IMR-90 (cell line): ENCODE results near the gene ZDHHC7. TPM values are rescaled to one million over a fixed set of nuclear protein-coding genes. Genes with fewer than 3 reads are reported as not detected.

Experiments
- ATAC-seq: fragments of 200-7000 bp; cut with Tn5 transposase; 2 replicates; pipeline ENCODE4 v1.9.1; 2020; ENCODE audit warnings: low read depth, mild to moderate bottlenecking, moderate library complexity
- BruUV-seq: library from RNA; stranded (reverse); fragments of 400-500 nt; replicated peaks from 2 replicates; lab custom pipeline; 2021; lab: Mats Ljungman, UMichigan
- CTCF ChIA-PET: fragments of 300-600 bp; formaldehyde crosslinking; extraction: SDS; loops from one replicate; lab custom pipeline; 2021; ENCODE audit warnings: antibody characterized with exemption; lab: Yijun Ruan, JAX
- POLR2A ChIA-PET: fragments of 300-600 bp; sonication (Branson Sonifier 250); formaldehyde crosslinking; loops from one replicate; lab custom pipeline; 2022; ENCODE audit warnings: antibody characterized with exemption; ENCODE audit not compliant: unreplicated experiment; lab: Charles Lee
- DNase-seq: peaks from one replicate; pipeline ENCODE4 v3.0.0; 2013
- H2AFZ ChIP-seq: replicated peaks from 2 replicates; pipeline ENCODE3; 2013; ENCODE audit warnings: low read length, mild to moderate bottlenecking; ENCODE audit not compliant: poor library complexity
- H2AK5ac ChIP-seq: 2 replicates; pipeline ENCODE4 v1.6.1; 2013; ENCODE audit warnings: low read depth, low read length, inconsistent platforms
- H2AK9ac ChIP-seq: replicated peaks from 2 replicates; pipeline ENCODE3; 2013; ENCODE audit warnings: mild to moderate bottlenecking, low read depth, low read length, moderate library complexity; ENCODE audit not compliant: poor library complexity
- H2BK120ac ChIP-seq: 2 replicates; pipeline ENCODE4 v1.6.1; 2013; ENCODE audit warnings: low read depth, low read length, inconsistent platforms
- H2BK15ac ChIP-seq: 3 replicates; pipeline ENCODE4 v1.6.1; 2013; ENCODE audit warnings: low read depth, low read length, inconsistent platforms
- H2BK20ac ChIP-seq: 2 replicates; pipeline ENCODE4 v1.6.1; 2013; ENCODE audit warnings: low read depth, mild to moderate bottlenecking, inconsistent platforms, low read length, moderate library complexity
- H2BK5ac ChIP-seq: 2 replicates; pipeline ENCODE4 v1.6.1; 2013; ENCODE audit warnings: mild to moderate bottlenecking, low read depth, low read length, inconsistent platforms; ENCODE audit not compliant: poor library complexity, severe bottlenecking
- H3K14ac ChIP-seq: replicated peaks from 2 replicates; pipeline ENCODE4 v1.6.1; 2013; ENCODE audit warnings: low read depth, low read length, inconsistent platforms
- H3K18ac ChIP-seq: 2 replicates; pipeline ENCODE4 v1.6.1; 2013; ENCODE audit warnings: low read depth, low read length, control low read depth
- H3K23ac ChIP-seq: 2 replicates; pipeline ENCODE4 v1.6.1; 2013; ENCODE audit warnings: low read depth, low read length, inconsistent platforms
- H3K27ac ChIP-seq: 2 replicates; pipeline ENCODE4 v1.5.1; 2013; ENCODE audit warnings: mild to moderate bottlenecking, control low read depth, low read length; ENCODE audit not compliant: insufficient read depth
- H3K27me3 ChIP-seq: 2 replicates; pipeline ENCODE4 v1.6.1; 2013; ENCODE audit warnings: low read length; ENCODE audit not compliant: control insufficient read depth, insufficient read depth
- H3K36me3 ChIP-seq: 2 replicates; pipeline ENCODE4 v1.6.1; 2013; ENCODE audit warnings: low read length, mixed read lengths; ENCODE audit not compliant: control insufficient read depth, insufficient read depth
- H3K4ac ChIP-seq: 2 replicates; pipeline ENCODE4 v1.6.1; 2013; ENCODE audit warnings: low read depth, low read length, inconsistent platforms
- H3K4me1 ChIP-seq: 2 replicates; pipeline ENCODE4 v1.6.1; 2013; ENCODE audit warnings: low read length, mixed read lengths; ENCODE audit not compliant: control insufficient read depth, insufficient read depth
- H3K4me2 ChIP-seq: 2 replicates; pipeline ENCODE4 v1.6.1; 2013; ENCODE audit warnings: low read depth, mild to moderate bottlenecking, control low read depth, low read length, moderate library complexity
- H3K4me3 ChIP-seq: 2 replicates; pipeline ENCODE4 v1.5.1; 2013; ENCODE audit warnings: low read depth, mild to moderate bottlenecking, control low read depth, low read length, moderate library complexity; ENCODE audit not compliant: insufficient read depth
- H3K56ac ChIP-seq: 2 replicates; pipeline ENCODE4 v1.6.1; 2013; ENCODE audit warnings: low read length, inconsistent platforms; ENCODE audit not compliant: insufficient read depth; ENCODE audit errors: extremely low read depth
- H3K79me1 ChIP-seq, 2 experiments: 2 replicates each; pipeline ENCODE4 v1.6.1; 2013; ENCODE audit warnings: low read length in 2 of 2, inconsistent platforms in 1 of 2, low read depth in 1 of 2
- H3K9ac ChIP-seq: 2 replicates; pipeline ENCODE4 v1.6.1; 2013; ENCODE audit warnings: low read depth, low read length, control low read depth
- H3K9me1 ChIP-seq: 2 replicates; pipeline ENCODE4 v1.6.1; 2013; ENCODE audit warnings: low read length, inconsistent platforms; ENCODE audit not compliant: insufficient read depth
- H3K9me3 ChIP-seq: 2 replicates; pipeline ENCODE4 v1.6.1; 2013; ENCODE audit warnings: low read length; ENCODE audit not compliant: control insufficient read depth, insufficient read depth
- H4K20me1 ChIP-seq: 2 replicates; pipeline ENCODE4 v1.6.1; 2013; ENCODE audit warnings: low read length, inconsistent platforms; ENCODE audit not compliant: insufficient read depth
- H4K5ac ChIP-seq: 2 replicates; pipeline ENCODE4 v1.6.1; 2013; ENCODE audit warnings: mild to moderate bottlenecking, low read depth, low read length, control low read depth
- H4K8ac ChIP-seq, 2 experiments: 2 replicates each; pipeline ENCODE4 v1.6.1; 2013; ENCODE audit warnings: low read depth in 2 of 2, low read length in 2 of 2, control low read depth in 1 of 2, inconsistent platforms in 1 of 2
- H4K91ac ChIP-seq: 2 replicates; pipeline ENCODE4 v1.6.1; 2013; ENCODE audit warnings: low read depth, low read length, inconsistent platforms; ENCODE audit not compliant: insufficient read depth
- CEBPB ChIP-seq: IDR thresholded peaks from 2 replicates; pipeline ENCODE4 v1.6.1; 2012; ENCODE audit warnings: low read depth, low read length, improper control_type of control experiment
- FOS ChIP-seq: fragments of 150-350 bp; IDR thresholded peaks from 2 replicates; pipeline ENCODE4 v1.6.1; 2016; ENCODE audit warnings: low read depth, low read length
- RCOR1 ChIP-seq: IDR thresholded peaks from 2 replicates; pipeline ENCODE4 v1.6.1; 2012; ENCODE audit warnings: mild to moderate bottlenecking, low read length, improper control_type of control experiment; ENCODE audit not compliant: insufficient replicate concordance
- SMC3 ChIP-seq: fragments of 150-350 bp; IDR thresholded peaks from 2 replicates; pipeline ENCODE4 v1.6.1; 2016; ENCODE audit warnings: low read depth, mild to moderate bottlenecking, antibody characterized with exemption, low read length, moderate library complexity
- USF2 ChIP-seq: fragments of 150-350 bp; IDR thresholded peaks from 2 replicates; pipeline ENCODE4 v1.6.1; 2017; ENCODE audit warnings: mild to moderate bottlenecking, antibody characterized with exemption, low read length, low read depth
- WGBS, 2 experiments: methylation state at CpG; one replicate each; pipeline versions ENCODE4 v1.1.5 to v1.1.7; 2013; ENCODE audit warnings: missing lambda C conversion rate in 2 of 2; ENCODE audit not compliant: insufficient read length in 1 of 2; ENCODE audit errors: extremely low coverage in 2 of 2; 5-methylcytosine and 5-hydroxymethylcytosine counted together
- dilution Hi-C: fragments of 300-500 bp; cut with HindIII; formaldehyde crosslinking; loops from one replicate; pipeline ENCODE4 v1.14.3; 2018; ENCODE audit warnings: low sequenced_read_pairs; ENCODE audit not compliant: unreplicated experiment
- in situ Hi-C: fragments of 300-500 bp; cut with MboI; formaldehyde crosslinking; loops from 3 replicates; pipeline ENCODE4 v1.14.3; 2019; ENCODE audit warnings: low sequenced_read_pairs, inconsistent platforms, mixed read lengths
- intact Hi-C: fragments of 100-400 bp; cut with micrococcal nuclease; formaldehyde crosslinking; loops from 2 replicates; pipeline ENCODE4 v1.10.0; 2022
- polyA plus RNA-seq, 3 experiments: library from polyadenylated mRNA; depleted of rRNA; stranded (reverse); fragments of >200 nt; gene quantifications; 2 replicates each; pipeline ENCODE4 v1.2.3, GENCODE V29; 2012; ENCODE audit warnings: low replicate concordance in 1 of 3
- total RNA-seq: library from RNA; depleted of rRNA; stranded (reverse); fragments of >200 nt; gene quantifications from 2 replicates; pipeline ENCODE4 v1.2.3, GENCODE V29; 2012
- TF ChIP-seq, protein P1 (sequence below): conservative IDR thresholded peaks from 2 replicates; pipeline ENCODE4 v1.5.1; 2012; ENCODE audit warnings: mild to moderate bottlenecking, low read depth, low read length, improper control_type of control experiment
- TF ChIP-seq, protein P2 (sequence below): fragments of 150-350 bp; IDR thresholded peaks from 2 replicates; pipeline ENCODE4 v1.6.1; 2016; ENCODE audit warnings: low read depth, mild to moderate bottlenecking, low read length, moderate library complexity, borderline replicate concordance

ZDHHC7 gene
- total and polyA plus RNA-seq, 2 of the 4 experiments (the other 2 are of a cell fraction): 80.1 to 97.1 TPM

DNA sequence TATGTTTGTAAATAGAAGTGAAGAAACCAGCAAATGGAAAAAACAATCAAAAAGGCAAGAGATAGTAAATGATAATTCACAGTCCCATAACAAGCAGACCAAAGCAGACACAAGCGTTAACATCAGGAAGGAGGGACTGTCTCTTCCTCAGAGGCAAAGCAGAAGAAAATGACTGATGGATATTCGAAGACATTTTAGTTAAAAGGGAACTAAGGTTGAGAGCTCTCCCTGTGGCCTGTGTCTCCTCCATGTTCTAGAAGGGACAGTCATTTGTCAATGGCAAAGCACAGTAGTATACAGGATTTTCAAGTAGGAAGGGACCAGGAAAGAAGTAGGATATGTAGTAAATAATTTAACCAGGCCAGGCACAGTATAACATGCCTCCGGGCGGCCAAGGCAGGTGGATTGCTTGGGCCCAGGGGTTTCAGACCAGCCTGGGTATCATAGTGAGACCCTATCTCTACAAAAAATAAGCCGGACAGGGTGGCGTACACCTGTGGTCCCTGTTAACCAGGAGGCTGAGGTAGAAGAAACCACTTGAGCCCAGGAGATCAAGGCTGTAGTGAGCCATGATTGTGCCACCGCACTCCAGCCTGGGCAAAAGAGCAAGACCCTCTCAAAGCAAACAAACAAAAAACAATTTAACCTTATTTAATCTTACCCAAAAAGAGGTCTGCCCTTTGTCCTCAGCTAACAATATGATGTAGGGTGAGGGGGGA, 3.7 kb downstream of the ZDHHC7 start:
- Histone ChIP-seq H4K20me1 (peaks cover 13% of the 10 kb centered on the region; the same call in 1 of the 2 replicates), H2AK9ac (no peak overlapping the region), H3K4me2 (no peak overlapping the region; the same call in 1 of the 2 replicates), H2AK5ac (peak overlapping the region; percentile 63; the same call in 1 of the 2 replicates), H3K18ac (no peak overlapping the region; the same call in 1 of the 2 replicates), H3K14ac (no peak overlapping the region; the same call in 1 of the 2 replicates), H4K91ac (no peak overlapping the region), H3K27me3 (no peaks in the 10 kb centered on the region), H3K56ac (no peak overlapping the region), H3K4me3 (no peak overlapping the region), H3K79me1 (peaks cover 9 to 64% of the 10 kb centered on the region in 2 experiments; a peak in 3 of 4 replicates), H3K9me3 (no peaks in the 10 kb centered on the region), H3K4me1 (peaks cover 31% of the 10 kb centered on the region), H2AFZ (no peak overlapping the region), H3K27ac (no peak overlapping the region), H2BK15ac (no peak overlapping the region; the same call in 2 of the 3 replicates), H4K8ac (0 out of 4 replicates have a peak overlapping the region, but pooled peaks of 1 of the 2 experiments have one; percentile 1), H3K9ac (no peak overlapping the region), H3K9me1 (peaks cover 27% of the 10 kb centered on the region), H3K4ac (no peak overlapping the region), H2BK120ac (no peak overlapping the region), H2BK5ac (peak overlapping the region; percentile 16), H3K36me3 (peaks cover 2% of the 10 kb centered on the region; the same call in 1 of the 2 replicates), H4K5ac (no peak overlapping the region), H2BK20ac (no peak overlapping the region), H3K23ac (peak overlapping the region; percentile 6; the same call in 1 of the 2 replicates)
- ChIA-PET CTCF (no interaction called here), POLR2A (no interaction called here)
- in situ Hi-C loops (no loop called here), intact Hi-C loops (no loop called here), dilution Hi-C loops (no loop called here)
- BruUV-seq: no TSS peak
- WGBS, 2 experiments: 90% methylated on average over 2 of the region's 7 CpGs; no CpG with 5 or more reads in 1 of the 2 experiments
- TF ChIP-seq RCOR1 (no peak), FOS (no peak), SMC3 (no peak), USF2 (no peak), CEBPB (no peak)
- TF ChIP-seq, protein P1, sequence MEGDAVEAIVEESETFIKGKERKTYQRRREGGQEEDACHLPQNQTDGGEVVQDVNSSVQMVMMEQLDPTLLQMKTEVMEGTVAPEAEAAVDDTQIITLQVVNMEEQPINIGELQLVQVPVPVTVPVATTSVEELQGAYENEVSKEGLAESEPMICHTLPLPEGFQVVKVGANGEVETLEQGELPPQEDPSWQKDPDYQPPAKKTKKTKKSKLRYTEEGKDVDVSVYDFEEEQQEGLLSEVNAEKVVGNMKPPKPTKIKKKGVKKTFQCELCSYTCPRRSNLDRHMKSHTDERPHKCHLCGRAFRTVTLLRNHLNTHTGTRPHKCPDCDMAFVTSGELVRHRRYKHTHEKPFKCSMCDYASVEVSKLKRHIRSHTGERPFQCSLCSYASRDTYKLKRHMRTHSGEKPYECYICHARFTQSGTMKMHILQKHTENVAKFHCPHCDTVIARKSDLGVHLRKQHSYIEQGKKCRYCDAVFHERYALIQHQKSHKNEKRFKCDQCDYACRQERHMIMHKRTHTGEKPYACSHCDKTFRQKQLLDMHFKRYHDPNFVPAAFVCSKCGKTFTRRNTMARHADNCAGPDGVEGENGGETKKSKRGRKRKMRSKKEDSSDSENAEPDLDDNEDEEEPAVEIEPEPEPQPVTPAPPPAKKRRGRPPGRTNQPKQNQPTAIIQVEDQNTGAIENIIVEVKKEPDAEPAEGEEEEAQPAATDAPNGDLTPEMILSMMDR: no peak
- TF ChIP-seq, protein P2, sequence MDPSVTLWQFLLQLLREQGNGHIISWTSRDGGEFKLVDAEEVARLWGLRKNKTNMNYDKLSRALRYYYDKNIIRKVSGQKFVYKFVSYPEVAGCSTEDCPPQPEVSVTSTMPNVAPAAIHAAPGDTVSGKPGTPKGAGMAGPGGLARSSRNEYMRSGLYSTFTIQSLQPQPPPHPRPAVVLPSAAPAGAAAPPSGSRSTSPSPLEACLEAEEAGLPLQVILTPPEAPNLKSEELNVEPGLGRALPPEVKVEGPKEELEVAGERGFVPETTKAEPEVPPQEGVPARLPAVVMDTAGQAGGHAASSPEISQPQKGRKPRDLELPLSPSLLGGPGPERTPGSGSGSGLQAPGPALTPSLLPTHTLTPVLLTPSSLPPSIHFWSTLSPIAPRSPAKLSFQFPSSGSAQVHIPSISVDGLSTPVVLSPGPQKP: no peak
- no peak for ATAC-seq
- DNase-seq: no peak
